Measurements from ENCODE around the gene CADPS2. TPM values are rescaled to one million over a fixed set of nuclear protein-coding genes. Genes with fewer than 3 reads are reported as not detected.
"Not testable (repeated sequence)": the region's sequence is repeated elsewhere in the genome, so short reads cannot be mapped to it uniquely, and the experiment has no call there.

The CADPS2 gene
- polyA plus RNA-seq, 4 donors, result 38.1 to 59.8 (median 52.9) TPM

- DNase-seq (ENCODE audit: low read depth in 4 of 4, low spot score in 3 of 4), result peak in 1 of 4 donors; percentile 32
These were observed 582.5 kb downstream of the CADPS2 start for GRCh38 chr7:122303531-122304318.

GRCh38 chr7:122302761-122303530 is 583.3 kb downstream of the CADPS2 start:
- peak in 1 of 4 donors; percentile 38 for DNase-seq (ENCODE audit: low read depth in 4 of 4, low spot score in 3 of 4)

GRCh38 chr7:122301858-122302760 is 584.2 kb downstream of the CADPS2 start:
- peak in 1 of 4 donors; percentile 26 for DNase-seq (ENCODE audit: low read depth in 4 of 4, low spot score in 3 of 4)

- DNase-seq (ENCODE audit: low read depth in 4 of 4, low spot score in 3 of 4), result no peak
These were observed 585.1 kb downstream of the CADPS2 start for GRCh38 chr7:122300956-122301833.

GRCh38 chr7:122300211-122300932 is 585.9 kb downstream of the CADPS2 start:
- DNase-seq (ENCODE audit: low read depth in 4 of 4, low spot score in 3 of 4), result peak in 1 of 4 donors; percentile 10

- DNase-seq (ENCODE audit: low read depth in 4 of 4, low spot score in 3 of 4), result no peak
These were observed 586.5 kb downstream of the CADPS2 start for GRCh38 chr7:122299624-122300210.

GRCh38 chr7:122298618-122299017 is 587.6 kb downstream of the CADPS2 start:
- no peak for DNase-seq (ENCODE audit: low read depth in 4 of 4, low spot score in 3 of 4)

GRCh38 chr7:122298131-122298530 is 588.1 kb downstream of the CADPS2 start:
- DNase-seq (ENCODE audit: low read depth in 4 of 4, low spot score in 3 of 4), result no peak

GRCh38 chr7:122291189-122291588 is 595.1 kb downstream of the CADPS2 start:
- DNase-seq (ENCODE audit: low read depth in 4 of 4, low spot score in 3 of 4), result no peak

- DNase-seq (ENCODE audit: low read depth in 4 of 4, low spot score in 3 of 4), result no peak
These were observed 595.8 kb downstream of the CADPS2 start for GRCh38 chr7:122290476-122290875.

- no peak for DNase-seq (ENCODE audit: low read depth in 4 of 4, low spot score in 3 of 4)
These were observed 596.8 kb downstream of the CADPS2 start for GRCh38 chr7:122289426-122289825.

GRCh38 chr7:122284608-122285007 is 601.7 kb downstream of the CADPS2 start:
- not testable (repeated sequence) for DNase-seq (ENCODE audit: low read depth in 4 of 4, low spot score in 3 of 4)

- DNase-seq (ENCODE audit: low read depth in 4 of 4, low spot score in 3 of 4), result no peak
These were observed 613.1 kb downstream of the CADPS2 start for GRCh38 chr7:122273117-122273516.

- no peak for DNase-seq (ENCODE audit: low read depth in 4 of 4, low spot score in 3 of 4)
These were observed 617.0 kb downstream of the CADPS2 start for GRCh38 chr7:122269241-122269640.

Other genes starting within 250 kb of the CADPS2 start
- under 1 TPM in 1 of 4 donors, not detected in 3; 0.10 TPM for gene RNF133, start 187.3 kb downstream of the CADPS2 start, polyA plus RNA-seq (ENCODE audit: insufficient read length in 4 of 4)
- under 1 TPM in 1 of 4 donors, not detected in 3; 0.10 TPM for gene RNF148, start 183.5 kb downstream of the CADPS2 start, polyA plus RNA-seq (ENCODE audit: insufficient read length in 4 of 4)
- gene TAS2R16, start 109.2 kb upstream of the CADPS2 start, polyA plus RNA-seq (ENCODE audit: insufficient read length in 4 of 4), result not detected